Body of pancreas (tissue), 4 donors: ENCODE data around the gene RIMS1.
"Not testable (repeated sequence)": the region's sequence is repeated elsewhere in the genome, so short reads cannot be mapped to it uniquely, and the experiment has no call there.

Experiments used
- CTCF ChIP-seq, 7 experiments: fragments of 450-650 bp in 4 of 7; fragments of 200-600 bp in 3 of 7; sonication (generic) in 3 of 7; IDR thresholded peaks; one replicate each; pipeline ENCODE4 v1.5.1; 2016 to 2019; ENCODE audit warnings: antibody characterized with exemption in 7 of 7
- POLR2A ChIP-seq, 3 donors: fragments of 450-650 bp; IDR thresholded peaks; one replicate each; pipeline ENCODE4 v1.6.1; 2016; ENCODE audit warnings: antibody characterized with exemption in 3 of 3, mild to moderate bottlenecking in 2 of 3

GRCh38 chr6:72006591-72006990 is 120.2 kb downstream of the RIMS1 start:
- TF ChIP-seq POLR2A, CTCF (IDR thresholded peaks at IDR 0.05): not testable (repeated sequence)
